Hepatocyte (in vitro differentiated cells): ENCODE data around the gene RRAGA. TPM values are rescaled to one million over a fixed set of nuclear protein-coding genes. Genes with fewer than 3 reads are reported as not detected.

Experiments used
- DNase-seq: peaks from one replicate; pipeline ENCODE4 v3.0.0-alpha.2; 2016; ENCODE audit warnings: low spot score
- H2AFZ ChIP-seq: fragments of 200-600 bp; sonication (generic); 2 replicates; pipeline ENCODE4 v1.6.0; 2016; ENCODE audit warnings: antibody characterized with exemption, mild to moderate bottlenecking
- H3K27ac ChIP-seq: fragments of 200-600 bp; sonication (generic); 2 replicates; pipeline ENCODE4 v1.5.1; 2016; ENCODE audit warnings: mild to moderate bottlenecking
- H3K27me3 ChIP-seq: fragments of 200-600 bp; sonication (generic); 2 replicates; pipeline ENCODE4 v1.6.1; 2016
- H3K36me3 ChIP-seq: fragments of 200-600 bp; sonication (generic); replicated peaks from 2 replicates; pipeline ENCODE4 v1.5.1; 2016; ENCODE audit warnings: low read depth; ENCODE audit not compliant: insufficient read depth
- H3K4me1 ChIP-seq: fragments of 200-600 bp; sonication (generic); 2 replicates; pipeline ENCODE4 v1.5.1; 2016; ENCODE audit warnings: mild to moderate bottlenecking, moderate library complexity; ENCODE audit not compliant: insufficient read depth
- H3K4me2 ChIP-seq: fragments of 200-600 bp; sonication (generic); 2 replicates; pipeline ENCODE4 v1.6.0; 2016
- H3K4me3 ChIP-seq: fragments of 200-600 bp; sonication (generic); 2 replicates; pipeline ENCODE4 v1.5.1; 2016; ENCODE audit warnings: mild to moderate bottlenecking
- H3K79me2 ChIP-seq: fragments of 200-600 bp; sonication (generic); 2 replicates; pipeline ENCODE4 v1.6.0; 2017; ENCODE audit warnings: mild to moderate bottlenecking
- H3K9me2 ChIP-seq: fragments of 200-600 bp; sonication (generic); replicated peaks from 2 replicates; pipeline ENCODE4 v1.6.0; 2017; ENCODE audit warnings: mild to moderate bottlenecking; ENCODE audit not compliant: insufficient read depth
- H3K9me3 ChIP-seq: fragments of 200-600 bp; sonication (generic); 2 replicates; pipeline ENCODE4 v1.5.1; 2016; ENCODE audit warnings: low read depth, mild to moderate bottlenecking
- H4K20me1 ChIP-seq: fragments of 200-600 bp; sonication (generic); 2 replicates; pipeline ENCODE4 v1.6.0; 2016; ENCODE audit warnings: mild to moderate bottlenecking; ENCODE audit not compliant: insufficient read depth, poor library complexity, severe bottlenecking
- EZH2 ChIP-seq: fragments of 200-600 bp; sonication (generic); IDR thresholded peaks from 2 replicates; pipeline ENCODE4 v1.6.1; 2016; ENCODE audit warnings: antibody characterized with exemption, mild to moderate bottlenecking, borderline replicate concordance
- EZH2phosphoT487 ChIP-seq: fragments of 200-600 bp; sonication (generic); IDR thresholded peaks from one replicate; pipeline ENCODE4 v1.6.1; 2018; ENCODE audit warnings: antibody characterized with exemption, mild to moderate bottlenecking, low read depth, moderate library complexity; ENCODE audit not compliant: unreplicated experiment, severe bottlenecking
- WGBS: methylation state at CpG from one replicate; pipeline ENCODE4 v1.1.6; 2016; ENCODE audit warnings: low lambda C conversion rate; ENCODE audit errors: missing lambda C conversion rate; 5-methylcytosine and 5-hydroxymethylcytosine counted together
- polyA plus RNA-seq: library from polyadenylated mRNA; unstranded; fragments of >200 nt; fragmentation: Nextera tagmentation; extraction: Ambion mirVana; gene quantifications from 2 replicates; pipeline ENCODE4 v1.2.1, GENCODE V29; 2016
- total RNA-seq: library from RNA; depleted of rRNA; stranded (reverse); fragments of >200 nt; gene quantifications from 2 replicates; pipeline ENCODE4 v1.2.3, GENCODE V29; 2014
- TF ChIP-seq, protein P1 (sequence below): fragments of 200-600 bp; sonication (generic); IDR thresholded peaks from 2 replicates; pipeline ENCODE4 v1.5.1; 2016; ENCODE audit warnings: antibody characterized with exemption, mild to moderate bottlenecking; ENCODE audit not compliant: poor library complexity

The RRAGA gene
- total and polyA plus RNA-seq, 2 experiments from 2014 or later = 63.8 to 147 TPM

DNA sequence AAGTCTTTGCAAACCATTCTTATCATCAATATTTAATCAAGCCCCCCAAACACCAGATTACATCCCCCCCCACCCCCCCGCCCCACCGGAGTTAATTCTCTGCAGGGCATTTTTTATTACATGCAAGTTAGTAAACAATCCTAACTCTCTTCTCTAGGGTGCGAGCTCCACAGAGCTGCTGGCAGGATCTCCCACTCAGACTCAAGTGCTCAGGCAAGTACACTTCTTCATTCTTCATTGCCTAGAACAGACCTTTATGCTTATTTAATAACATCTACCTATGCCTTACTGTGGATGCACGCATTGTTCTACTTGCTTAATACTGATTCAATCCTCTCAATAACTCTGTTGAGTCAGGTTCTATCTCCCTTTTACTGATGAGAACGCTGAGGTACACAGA, 26.1 kb upstream of the RRAGA start:
- WGBS = 66% methylated on average over 5 of the region's 5 CpGs

DNA sequence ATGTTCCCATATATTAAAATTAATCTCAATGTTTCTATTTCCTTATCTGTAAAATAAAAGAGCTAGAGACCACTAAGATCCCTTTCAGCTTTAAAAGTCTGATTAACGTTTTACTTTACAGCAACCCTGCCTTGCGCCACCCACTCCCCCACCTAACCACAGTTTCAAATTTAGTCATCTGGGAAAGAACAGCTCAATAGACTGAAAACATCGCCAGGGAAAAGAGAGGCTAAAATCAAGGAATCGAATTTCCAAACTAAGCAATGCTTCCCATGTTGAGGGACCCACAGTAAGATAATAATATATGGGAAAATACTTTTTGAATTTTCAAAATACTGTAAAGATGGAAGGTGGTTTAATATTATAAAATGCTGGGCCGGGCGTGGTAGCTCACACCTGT, 22.9 kb upstream of the RRAGA start:
- no peaks in the 10 kb centered on the region for H3K9me3 ChIP-seq
- H3K27me3 ChIP-seq = no peaks in the 10 kb centered on the region
- WGBS = 87% methylated on average over 6 of the region's 6 CpGs
- no peaks in the 10 kb centered on the region for H4K20me1 ChIP-seq
- no peak overlapping the region for H3K27ac ChIP-seq
- TF ChIP-seq EZH2 (no peak), EZH2phosphoT487 (no peak)
- TF ChIP-seq, protein P1, sequence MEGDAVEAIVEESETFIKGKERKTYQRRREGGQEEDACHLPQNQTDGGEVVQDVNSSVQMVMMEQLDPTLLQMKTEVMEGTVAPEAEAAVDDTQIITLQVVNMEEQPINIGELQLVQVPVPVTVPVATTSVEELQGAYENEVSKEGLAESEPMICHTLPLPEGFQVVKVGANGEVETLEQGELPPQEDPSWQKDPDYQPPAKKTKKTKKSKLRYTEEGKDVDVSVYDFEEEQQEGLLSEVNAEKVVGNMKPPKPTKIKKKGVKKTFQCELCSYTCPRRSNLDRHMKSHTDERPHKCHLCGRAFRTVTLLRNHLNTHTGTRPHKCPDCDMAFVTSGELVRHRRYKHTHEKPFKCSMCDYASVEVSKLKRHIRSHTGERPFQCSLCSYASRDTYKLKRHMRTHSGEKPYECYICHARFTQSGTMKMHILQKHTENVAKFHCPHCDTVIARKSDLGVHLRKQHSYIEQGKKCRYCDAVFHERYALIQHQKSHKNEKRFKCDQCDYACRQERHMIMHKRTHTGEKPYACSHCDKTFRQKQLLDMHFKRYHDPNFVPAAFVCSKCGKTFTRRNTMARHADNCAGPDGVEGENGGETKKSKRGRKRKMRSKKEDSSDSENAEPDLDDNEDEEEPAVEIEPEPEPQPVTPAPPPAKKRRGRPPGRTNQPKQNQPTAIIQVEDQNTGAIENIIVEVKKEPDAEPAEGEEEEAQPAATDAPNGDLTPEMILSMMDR = no peak
- no peak overlapping the region for H3K4me3 ChIP-seq
- no peaks in the 10 kb centered on the region for H3K36me3 ChIP-seq
- no peaks in the 10 kb centered on the region for H3K4me1 ChIP-seq
- no peak overlapping the region for H2AFZ ChIP-seq
- no peaks in the 10 kb centered on the region for H3K79me2 ChIP-seq
- no peak for DNase-seq
- H3K4me2 ChIP-seq = no peak overlapping the region
- H3K9me2 ChIP-seq = no peaks in the 10 kb centered on the region

More for the DNA sequence above, 26.1 kb upstream of the RRAGA start:
- no peak for DNase-seq
- TF ChIP-seq EZH2phosphoT487 (no peak), EZH2 (no peak)
- TF ChIP-seq, protein P1 = no peak
- no peak overlapping the region for H3K4me2 ChIP-seq
- H3K9me3 ChIP-seq = no peaks in the 10 kb centered on the region
- H4K20me1 ChIP-seq = no peaks in the 10 kb centered on the region
- H3K9me2 ChIP-seq = no peaks in the 10 kb centered on the region
- no peaks in the 10 kb centered on the region for H3K79me2 ChIP-seq
- H3K27me3 ChIP-seq = no peaks in the 10 kb centered on the region
- H3K27ac ChIP-seq = no peak overlapping the region
- H3K36me3 ChIP-seq = no peaks in the 10 kb centered on the region
- no peak overlapping the region for H3K4me3 ChIP-seq
- H2AFZ ChIP-seq = no peak overlapping the region
- no peaks in the 10 kb centered on the region for H3K4me1 ChIP-seq

DNA sequence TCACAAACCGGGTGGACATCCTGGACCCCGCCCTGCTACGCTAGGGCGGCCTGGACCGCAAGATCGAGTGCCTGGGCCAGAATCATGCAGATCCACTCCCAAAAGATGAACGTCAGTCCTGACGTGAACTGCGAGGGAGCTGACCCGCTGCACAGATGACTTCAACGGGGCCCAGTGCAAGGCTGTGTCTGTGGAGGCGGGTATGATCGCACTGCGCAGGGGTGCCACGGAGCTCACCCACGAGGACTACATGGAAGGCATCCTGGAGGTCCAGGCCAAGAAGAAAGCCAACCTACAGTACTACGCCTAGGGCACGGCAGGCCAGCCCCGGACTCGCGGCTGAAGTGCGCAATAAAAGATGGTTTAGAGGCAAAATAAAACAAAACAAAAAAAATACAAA, 21.4 kb upstream of the RRAGA start:
- TF ChIP-seq, protein P1 = no peak
- TF ChIP-seq EZH2phosphoT487 (no peak), EZH2 (no peak)
- no peak overlapping the region for H3K27ac ChIP-seq
- no peaks in the 10 kb centered on the region for H3K9me3 ChIP-seq
- H3K4me3 ChIP-seq = no peak overlapping the region
- H3K27me3 ChIP-seq = no peaks in the 10 kb centered on the region
- H3K36me3 ChIP-seq = no peaks in the 10 kb centered on the region
- no peak overlapping the region for H3K4me2 ChIP-seq
- no peak for DNase-seq
- no peaks in the 10 kb centered on the region for H4K20me1 ChIP-seq
- no peaks in the 10 kb centered on the region for H3K9me2 ChIP-seq
- no peaks in the 10 kb centered on the region for H3K4me1 ChIP-seq
- no peaks in the 10 kb centered on the region for H3K79me2 ChIP-seq
- H2AFZ ChIP-seq = no peak overlapping the region
- WGBS = 94% methylated on average over 22 of the region's 22 CpGs
